ENCODE results near the gene NR2E3.

Gene NR2E3

GRCh38 chr15:71792521-71792920, 17.8 kb upstream of the NR2E3 start:
- no peak for DNase-seq

- DNase-seq = no peak
Measured at GRCh38 chr15:71798641-71799040, 11.7 kb upstream of the NR2E3 start.

- DNase-seq = no peak
Measured at GRCh38 chr15:71800190-71800589, 10.2 kb upstream of the NR2E3 start.

- DNase-seq = peak; percentile 8 to 59
Measured at GRCh38 chr15:71800835-71801745, 9.3 kb upstream of the NR2E3 start.

GRCh38 chr15:71801935-71802655, 8.3 kb upstream of the NR2E3 start:
- no peak for DNase-seq

- peak; percentile 4 to 21 for DNase-seq
Measured at GRCh38 chr15:71802770-71803169, 7.6 kb upstream of the NR2E3 start.

- no peak for DNase-seq
Measured at GRCh38 chr15:71804226-71804625, 6.1 kb upstream of the NR2E3 start.

- DNase-seq = no peak
Measured at GRCh38 chr15:71804695-71805470, 5.5 kb upstream of the NR2E3 start.

- no peak for DNase-seq
Measured at GRCh38 chr15:71806452-71806931, 3.9 kb upstream of the NR2E3 start.

GRCh38 chr15:71807125-71807629, 3.2 kb upstream of the NR2E3 start:
- DNase-seq = no peak

- no peak for DNase-seq
Measured at GRCh38 chr15:71807691-71808091, 2.7 kb upstream of the NR2E3 start.

- no peak for DNase-seq
Measured at GRCh38 chr15:71808311-71809020, 1.9 kb upstream of the NR2E3 start.

GRCh38 chr15:71809346-71809745, 1.0 kb upstream of the NR2E3 start:
- no peak for DNase-seq

GRCh38 chr15:71811036-71811736, 832 bp downstream of the NR2E3 start:
- no peak for DNase-seq

GRCh38 chr15:71811752-71812735, 1.7 kb downstream of the NR2E3 start:
- no peak for DNase-seq

- no peak for DNase-seq
Measured at GRCh38 chr15:71812966-71813722, 2.8 kb downstream of the NR2E3 start.

GRCh38 chr15:71813723-71814470, 3.5 kb downstream of the NR2E3 start:
- no peak for DNase-seq

- no peak for DNase-seq
Measured at GRCh38 chr15:71815301-71815700, 4.9 kb downstream of the NR2E3 start.

- DNase-seq = no peak
Measured at GRCh38 chr15:71817351-71817750, 7.0 kb downstream of the NR2E3 start.

Data from inflammatory macrophage treated with lipopolysaccharide for 1 hour (primary cell).